ENCODE data around the gene CSE1L.
"Not testable (repeated sequence)": the region's sequence is repeated elsewhere in the genome, so short reads cannot be mapped to it uniquely, and the experiment has no call there.

CSE1L gene, protein sequence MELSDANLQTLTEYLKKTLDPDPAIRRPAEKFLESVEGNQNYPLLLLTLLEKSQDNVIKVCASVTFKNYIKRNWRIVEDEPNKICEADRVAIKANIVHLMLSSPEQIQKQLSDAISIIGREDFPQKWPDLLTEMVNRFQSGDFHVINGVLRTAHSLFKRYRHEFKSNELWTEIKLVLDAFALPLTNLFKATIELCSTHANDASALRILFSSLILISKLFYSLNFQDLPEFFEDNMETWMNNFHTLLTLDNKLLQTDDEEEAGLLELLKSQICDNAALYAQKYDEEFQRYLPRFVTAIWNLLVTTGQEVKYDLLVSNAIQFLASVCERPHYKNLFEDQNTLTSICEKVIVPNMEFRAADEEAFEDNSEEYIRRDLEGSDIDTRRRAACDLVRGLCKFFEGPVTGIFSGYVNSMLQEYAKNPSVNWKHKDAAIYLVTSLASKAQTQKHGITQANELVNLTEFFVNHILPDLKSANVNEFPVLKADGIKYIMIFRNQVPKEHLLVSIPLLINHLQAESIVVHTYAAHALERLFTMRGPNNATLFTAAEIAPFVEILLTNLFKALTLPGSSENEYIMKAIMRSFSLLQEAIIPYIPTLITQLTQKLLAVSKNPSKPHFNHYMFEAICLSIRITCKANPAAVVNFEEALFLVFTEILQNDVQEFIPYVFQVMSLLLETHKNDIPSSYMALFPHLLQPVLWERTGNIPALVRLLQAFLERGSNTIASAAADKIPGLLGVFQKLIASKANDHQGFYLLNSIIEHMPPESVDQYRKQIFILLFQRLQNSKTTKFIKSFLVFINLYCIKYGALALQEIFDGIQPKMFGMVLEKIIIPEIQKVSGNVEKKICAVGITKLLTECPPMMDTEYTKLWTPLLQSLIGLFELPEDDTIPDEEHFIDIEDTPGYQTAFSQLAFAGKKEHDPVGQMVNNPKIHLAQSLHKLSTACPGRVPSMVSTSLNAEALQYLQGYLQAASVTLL

GRCh38 chr20:49046087-49046900 is at the start of gene CSE1L:
Gene CSE1L (plus strand): TSS chr20:49046312. CDS start chr20:49058464, 12,152 bp downstream.
- DNase-seq, result peak; percentile 96

DNA sequence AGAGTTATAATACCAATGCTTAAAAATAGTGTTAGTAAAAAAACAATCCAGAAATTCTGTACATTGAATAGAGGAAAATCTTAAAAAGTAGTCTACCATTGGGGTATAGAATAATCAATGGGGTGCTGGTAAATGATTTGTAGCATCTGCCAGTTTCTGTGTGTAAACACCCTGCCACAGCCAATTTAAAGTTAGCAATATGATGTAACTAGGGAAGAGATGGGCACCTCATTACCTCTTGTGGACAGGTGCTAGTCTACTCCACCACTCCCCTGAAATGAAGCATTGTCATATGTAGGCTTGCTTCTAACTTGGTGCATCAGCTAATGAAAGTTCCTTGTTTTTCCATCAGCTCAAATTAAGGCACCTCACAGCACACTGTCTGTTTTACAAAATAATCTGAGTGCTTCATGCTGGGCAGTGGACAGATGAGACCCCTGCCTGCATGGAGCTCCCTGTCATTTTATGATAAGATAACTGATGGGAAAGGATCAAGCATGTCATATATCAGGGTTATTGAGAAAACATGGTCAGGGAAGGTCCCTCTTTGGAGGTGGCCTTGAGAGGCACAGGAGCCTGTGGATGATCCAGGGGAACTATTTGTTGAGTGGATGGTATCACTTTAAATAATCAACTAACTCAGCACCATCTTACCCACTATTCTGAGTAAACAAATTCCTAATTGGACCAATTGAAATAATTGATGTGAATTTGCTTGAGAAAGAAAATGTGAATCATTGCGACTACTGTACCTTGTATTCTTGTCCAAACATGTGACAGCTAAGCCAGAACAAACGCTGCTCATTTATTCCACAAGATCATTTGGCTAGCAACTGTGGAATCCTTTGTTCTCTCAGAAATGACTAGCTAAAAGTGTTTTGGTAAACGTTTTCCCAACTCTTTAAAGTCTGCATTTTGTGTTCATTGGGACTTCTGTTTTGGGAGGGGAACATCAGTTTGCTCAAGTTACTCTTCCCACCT is 45.9 kb upstream of the CSE1L start:
- no peak for DNase-seq

GRCh38 chr20:49001741-49002140 is 44.4 kb upstream of the CSE1L start:
- DNase-seq, result no peak

GRCh38 chr20:49006446-49006980 is 39.6 kb upstream of the CSE1L start:
- DNase-seq, result no peak

GRCh38 chr20:49009899-49010631 is 36.0 kb upstream of the CSE1L start:
- DNase-seq, result no peak

DNA sequence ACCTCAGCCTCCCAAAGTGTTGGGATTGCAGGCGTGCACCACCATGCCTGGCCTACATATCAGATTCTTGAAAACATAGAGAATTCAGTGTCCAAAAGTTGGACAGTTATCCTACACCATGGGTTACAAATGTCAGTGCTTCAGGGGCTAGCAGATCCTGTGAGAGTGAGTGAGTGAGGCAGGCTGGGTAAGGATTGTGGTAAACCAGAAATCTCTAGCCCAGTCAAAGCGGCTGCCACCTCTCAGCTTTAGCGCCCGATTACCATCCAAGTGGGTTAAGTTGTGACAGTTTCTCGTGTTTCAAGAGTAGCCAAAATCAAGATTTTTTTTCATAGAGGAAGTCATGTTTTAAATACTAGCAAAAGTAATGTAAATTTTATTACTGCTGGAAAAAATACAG is 21.9 kb upstream of the CSE1L start:
- DNase-seq, result no peak

DNA sequence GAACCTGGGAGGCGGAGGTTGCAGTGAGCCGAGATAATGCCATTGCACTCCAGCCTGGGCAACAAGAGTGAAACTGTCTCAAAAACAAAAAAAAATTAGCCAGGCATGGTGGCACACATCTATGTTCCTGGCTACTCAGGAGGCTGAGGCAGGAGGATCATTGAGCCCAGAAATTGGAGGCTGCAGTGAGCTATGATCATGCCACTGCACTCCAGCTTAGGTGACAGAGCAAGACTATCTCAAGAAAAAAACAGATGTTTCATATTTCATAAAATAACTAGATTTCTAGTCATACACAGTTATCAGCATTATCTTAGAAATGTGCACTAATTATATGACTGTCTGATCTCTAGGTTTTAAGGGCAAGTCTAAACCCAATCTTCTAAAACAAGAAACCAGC is 17.9 kb upstream of the CSE1L start:
- DNase-seq, result not testable (repeated sequence)

DNA sequence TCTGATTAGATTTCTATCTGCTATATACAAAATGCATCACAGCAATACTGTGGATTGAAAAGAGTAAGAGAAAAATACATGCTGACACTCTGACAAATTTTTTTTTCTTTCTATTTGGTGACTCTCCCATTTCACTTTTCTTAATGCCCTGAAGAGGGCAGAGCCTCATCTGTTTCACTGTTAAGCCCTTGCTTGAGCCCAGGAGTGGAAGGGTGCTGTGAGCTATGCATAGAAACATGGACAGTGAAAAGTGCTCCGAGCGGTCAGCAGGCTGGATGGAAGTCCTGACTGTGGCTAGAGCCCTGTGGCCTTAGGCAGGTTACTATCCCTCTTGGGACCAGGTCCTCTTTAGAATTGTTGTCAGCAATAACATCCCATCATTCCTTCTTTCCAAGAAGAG is 17.4 kb upstream of the CSE1L start:
- no peak for DNase-seq

DNA sequence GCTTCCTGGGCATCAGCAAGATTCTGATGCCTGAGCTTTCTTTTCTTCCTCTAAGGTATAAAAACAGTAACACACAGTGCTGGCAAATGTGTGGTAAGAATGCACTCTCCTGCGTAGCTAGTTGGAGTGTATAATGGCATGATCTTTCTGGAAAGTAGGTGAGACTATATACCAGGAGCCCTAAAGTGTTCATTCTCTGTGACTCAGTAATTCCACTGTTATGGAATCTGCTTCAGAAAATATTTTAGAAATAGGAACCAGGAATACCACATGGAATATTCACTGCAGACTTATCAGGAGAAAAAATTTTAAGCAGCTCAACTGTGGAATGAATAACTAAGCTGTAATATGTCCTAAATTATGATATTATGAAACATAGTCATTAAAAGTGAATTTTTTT is 16.9 kb upstream of the CSE1L start:
- no peak for DNase-seq

DNA sequence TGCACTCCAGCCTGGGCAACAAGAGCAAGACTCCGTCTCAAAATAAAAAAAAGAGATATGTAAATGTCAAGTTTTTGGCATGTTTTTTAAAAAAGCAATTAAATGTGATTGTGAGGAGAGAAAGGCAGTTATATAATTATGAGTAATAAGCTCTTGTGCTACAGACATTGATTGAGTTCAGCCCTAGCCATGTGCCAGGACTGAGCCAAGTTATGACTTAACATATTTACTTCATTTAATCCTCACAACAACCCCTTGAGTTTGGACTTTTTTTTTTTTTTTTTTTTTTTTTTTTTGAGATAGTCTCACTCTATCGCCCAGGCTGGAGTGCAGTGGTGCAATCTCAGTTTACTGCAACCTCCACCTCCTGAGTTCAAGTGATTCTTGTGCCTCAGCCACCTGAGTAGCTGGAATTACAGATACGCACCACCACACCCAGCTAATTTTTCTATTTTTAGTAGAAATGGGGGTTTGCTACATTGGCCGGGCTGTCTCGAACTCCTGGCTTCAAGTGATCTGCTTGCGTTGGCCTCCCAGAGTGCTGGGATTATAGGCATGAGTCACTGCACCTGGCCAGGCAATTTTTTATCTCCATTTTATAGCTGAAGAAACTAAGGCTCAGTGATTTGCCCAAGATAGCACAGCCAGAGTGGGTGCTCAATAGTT is 15.0 kb upstream of the CSE1L start:
- DNase-seq, result no peak

DNA sequence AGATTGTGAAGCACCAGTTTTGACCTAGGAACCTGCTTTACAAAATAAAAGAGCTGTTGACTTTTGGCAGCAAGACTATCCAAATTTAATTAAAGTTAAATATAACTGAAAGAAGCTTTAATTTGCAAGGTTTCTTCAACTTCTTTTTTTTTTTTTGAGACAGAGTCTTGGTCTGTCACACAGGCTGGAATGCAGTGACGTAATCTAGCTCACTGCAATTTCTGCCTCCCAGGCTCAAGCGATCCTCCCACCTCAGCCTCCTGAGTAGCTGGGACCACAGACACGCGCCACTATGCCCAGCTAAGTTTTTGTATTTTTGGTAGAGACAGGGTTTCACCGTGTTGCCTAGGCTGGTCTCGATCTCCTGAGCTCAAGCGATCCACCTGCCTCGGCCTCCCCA is 13.7 kb upstream of the CSE1L start:
- no peak for DNase-seq

GRCh38 chr20:49034070-49034732 is 11.9 kb upstream of the CSE1L start:
- no peak for DNase-seq

- DNase-seq, result no peak
These were observed 8.1 kb upstream of the CSE1L start for GRCh38 chr20:49037962-49038387.

DNA sequence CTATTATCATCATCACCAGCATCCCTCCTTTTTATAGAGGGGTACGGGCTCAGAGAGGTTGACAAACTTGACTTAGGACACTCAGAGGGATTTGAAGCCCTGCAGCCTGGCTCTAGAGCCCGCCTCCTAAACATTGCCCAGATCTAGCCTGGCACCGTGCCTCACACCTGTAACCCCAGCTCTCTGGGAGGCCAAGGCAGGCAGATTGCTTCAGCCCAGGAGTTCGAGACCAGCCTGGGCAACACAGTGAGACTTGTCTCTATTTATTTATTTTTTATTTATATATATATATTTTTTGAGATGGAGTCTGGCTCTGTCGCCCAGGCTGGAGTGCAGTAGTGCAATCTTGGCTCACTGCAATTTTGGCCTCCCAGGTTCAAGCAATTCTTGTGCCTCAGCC is 6.3 kb upstream of the CSE1L start:
- DNase-seq, result no peak

GRCh38 chr20:49043000-49043399 is 3.1 kb upstream of the CSE1L start:
- DNase-seq, result no peak

DNA sequence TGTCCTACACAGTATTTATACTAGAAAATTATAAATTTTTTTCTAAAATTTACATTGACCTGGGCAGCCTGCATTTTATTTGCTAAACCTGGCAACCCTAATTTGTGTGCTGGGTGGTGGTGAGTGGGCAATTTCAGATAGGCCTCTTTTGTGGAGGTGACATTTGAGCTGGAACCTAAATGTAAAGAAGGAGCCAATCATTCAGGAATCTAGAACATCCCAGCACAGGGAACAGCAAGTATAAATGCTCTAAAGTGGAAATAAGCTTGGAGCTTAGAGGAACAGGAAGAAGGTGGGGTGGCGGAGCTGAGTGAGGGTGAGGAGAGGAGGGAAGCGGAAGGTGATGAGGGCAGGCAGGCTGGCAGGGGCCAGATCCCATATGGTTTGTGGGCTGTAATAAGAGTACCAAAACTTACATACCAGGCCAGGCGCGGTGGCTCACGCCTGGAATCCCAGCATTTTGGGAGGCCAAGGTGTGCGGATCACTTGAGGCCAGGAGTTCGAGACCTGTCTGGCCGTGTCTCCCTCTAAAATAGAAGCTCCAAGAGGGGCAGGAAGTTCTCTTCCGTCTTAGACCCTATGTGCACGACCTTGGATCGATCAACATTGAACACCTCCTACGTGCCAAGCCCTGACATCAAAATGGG is 549 bp upstream of the CSE1L start:
- DNase-seq, result no peak

DNA sequence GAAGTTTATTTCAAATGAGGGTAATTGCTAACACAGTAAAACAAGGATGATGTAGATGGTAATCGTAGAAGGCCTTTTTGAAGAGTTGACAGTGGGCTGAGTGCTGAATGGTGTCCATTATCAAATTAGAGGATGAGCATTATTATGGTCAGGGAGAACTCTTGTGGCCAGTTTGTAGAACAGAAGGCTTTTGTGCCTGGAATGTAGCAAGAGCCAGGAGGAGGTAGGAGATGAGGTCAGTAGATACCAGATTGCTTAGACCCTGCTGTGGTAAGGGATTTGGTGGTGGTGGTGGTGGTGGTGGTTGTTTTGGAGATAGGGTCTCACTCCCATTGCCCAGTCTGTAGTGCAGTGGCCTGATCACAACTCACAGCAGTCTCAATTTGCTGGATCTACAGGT is 6.2 kb downstream of the CSE1L start:
- DNase-seq, result no peak

- DNase-seq, result no peak
These were observed 8.0 kb downstream of the CSE1L start for GRCh38 chr20:49054056-49054643.

DNA sequence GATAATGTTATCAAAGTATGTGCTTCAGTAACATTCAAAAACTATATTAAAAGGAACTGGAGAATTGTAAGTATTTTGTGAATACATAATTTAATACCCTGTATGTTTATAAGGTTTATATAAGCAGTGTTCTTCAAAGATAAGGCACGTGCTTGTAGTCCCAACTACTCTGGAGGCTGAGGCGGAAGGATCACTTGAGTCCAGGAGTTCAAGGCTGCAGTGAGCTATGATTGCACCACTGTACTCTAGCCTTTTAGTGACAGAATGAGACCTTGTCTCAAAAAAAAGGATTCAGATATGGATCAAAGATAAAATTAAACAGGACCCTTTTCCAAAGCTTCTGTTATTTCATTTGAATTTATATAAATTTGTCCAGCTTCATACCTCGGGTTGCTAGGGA is 17.2 kb downstream of the CSE1L start:
- no peak for DNase-seq
